Activated T-cell treated with anti-CD3 and anti-CD28 coated beads, Interleukin-2, amount 50 U/mL, for 1 hour (primary cell): ENCODE results near the gene FOXF1.

ENCODE experiments used
- DNase-seq: peaks from one replicate; pipeline ENCODE4 v3.0.0-alpha.2; 2020

FOXF1 gene

GRCh38 chr16:86494039-86494564 lies 16.2 kb upstream of the FOXF1 start:
- DNase-seq, result no peak

- DNase-seq, result no peak
Measured at GRCh38 chr16:86494565-86495356, 15.6 kb upstream of the FOXF1 start.

- no peak for DNase-seq
Measured at GRCh38 chr16:86495357-86495701, 15.0 kb upstream of the FOXF1 start.

- DNase-seq, result no peak
Measured at GRCh38 chr16:86495756-86496261, 14.5 kb upstream of the FOXF1 start.

- no peak for DNase-seq
Measured at GRCh38 chr16:86496262-86496928, 13.9 kb upstream of the FOXF1 start.

GRCh38 chr16:86496929-86497461 lies 13.3 kb upstream of the FOXF1 start:
- no peak for DNase-seq

- DNase-seq, result no peak
Measured at GRCh38 chr16:86497551-86498021, 12.7 kb upstream of the FOXF1 start.

GRCh38 chr16:86498155-86498670 lies 12.1 kb upstream of the FOXF1 start:
- no peak for DNase-seq

- no peak for DNase-seq
Measured at GRCh38 chr16:86498671-86499439, 11.5 kb upstream of the FOXF1 start.

- no peak for DNase-seq
Measured at GRCh38 chr16:86499440-86499786, 10.9 kb upstream of the FOXF1 start.

GRCh38 chr16:86499889-86500707 lies 10.2 kb upstream of the FOXF1 start:
- DNase-seq, result no peak

- no peak for DNase-seq
Measured at GRCh38 chr16:86500708-86501510, 9.4 kb upstream of the FOXF1 start.

GRCh38 chr16:86501989-86502855 lies 8.1 kb upstream of the FOXF1 start:
- no peak for DNase-seq

- DNase-seq, result no peak
Measured at GRCh38 chr16:86502856-86503748, 7.2 kb upstream of the FOXF1 start.

- no peak for DNase-seq
Measured at GRCh38 chr16:86503830-86504229, 6.5 kb upstream of the FOXF1 start.

GRCh38 chr16:86504315-86505184 lies 5.8 kb upstream of the FOXF1 start:
- no peak for DNase-seq

GRCh38 chr16:86505185-86505898 lies 5.0 kb upstream of the FOXF1 start:
- no peak for DNase-seq
